AG04450 (cell line): ENCODE results near the gene DRD2. TPM values are rescaled to one million over a fixed set of nuclear protein-coding genes. Genes with fewer than 3 reads are reported as not detected.

ENCODE experiments used
- CTCF ChIA-PET: fragments of 300-600, 350-600 bp; formaldehyde crosslinking; extraction: SDS; loops from one replicate; lab custom pipeline; 2022; ENCODE audit warnings: antibody characterized with exemption, inconsistent platforms; lab: Charles Lee
- POLR2A ChIA-PET: fragments of 350-600 bp; formaldehyde crosslinking; extraction: SDS; loops from one replicate; lab custom pipeline; 2021; ENCODE audit warnings: antibody characterized with exemption, inconsistent platforms; lab: Yijun Ruan, JAX
- DNase-seq: peaks from one replicate; pipeline ENCODE4 v3.0.0-alpha.2; 2011; ENCODE audit warnings: low read depth, low spot score
- H3K27ac ChIP-seq: one replicate; pipeline ENCODE4 v1.5.1; 2012; ENCODE audit warnings: low read depth, low read length, control low read depth
- H3K27me3 ChIP-seq: one replicate; pipeline ENCODE4 v1.6.0; 2012; ENCODE audit warnings: low read length; ENCODE audit not compliant: control insufficient read depth, insufficient read depth
- H3K4me3 ChIP-seq: 2 replicates; pipeline ENCODE4 v1.5.1; 2011; ENCODE audit warnings: mild to moderate bottlenecking, low read depth, low read length, control low read depth
- H3K9me3 ChIP-seq: 2 replicates; pipeline ENCODE4 v1.5.1; 2012; ENCODE audit warnings: low read length; ENCODE audit not compliant: control insufficient read depth, insufficient read depth
- CTCF ChIP-seq: IDR thresholded peaks from 2 replicates; pipeline ENCODE4 v1.5.1; 2011; ENCODE audit warnings: low read depth, low read length, control low read depth, inconsistent platforms
- polyA plus RNA-seq: library from polyadenylated mRNA; depleted of rRNA; stranded (reverse); fragments of >200 nt; gene quantifications from 2 replicates; pipeline ENCODE4 v1.2.3, GENCODE V29; 2011

The DRD2 gene
- polyA plus RNA-seq, 1 experiment, result not detected

- no peak overlapping the region for H3K4me3 ChIP-seq
- TF ChIP-seq CTCF, result no peak
- ChIA-PET POLR2A (no interaction called here), CTCF (interaction anchor here (1.1 to 1.6 kb wide), 2 partner anchors 36 to 191 kb away, joined by 3 to 4 read pairs; no protein-coding TSS in a partner anchor)
- H3K27ac ChIP-seq, result no peak overlapping the region
- no peak for DNase-seq
- no peaks in the 10 kb centered on the region for H3K27me3 ChIP-seq
- no peaks in the 10 kb centered on the region for H3K9me3 ChIP-seq
These were observed 22.1 kb upstream of the DRD2 start for GRCh38 chr11:113497066-113497910.

GRCh38 chr11:113496026-113496651 lies 20.9 kb upstream of the DRD2 start:
- no peak for DNase-seq
- CTCF ChIA-PET, result interaction anchor here (1.1 kb wide), 1 partner anchor 190 kb away, joined by 4 read pairs; no protein-coding TSS in a partner anchor
- H3K27me3 ChIP-seq, result no peaks in the 10 kb centered on the region
- no peak overlapping the region for H3K4me3 ChIP-seq
- H3K27ac ChIP-seq, result no peak overlapping the region
- H3K9me3 ChIP-seq, result no peaks in the 10 kb centered on the region
- POLR2A ChIA-PET, result no interaction called here
- no peak for TF ChIP-seq CTCF

DNA sequence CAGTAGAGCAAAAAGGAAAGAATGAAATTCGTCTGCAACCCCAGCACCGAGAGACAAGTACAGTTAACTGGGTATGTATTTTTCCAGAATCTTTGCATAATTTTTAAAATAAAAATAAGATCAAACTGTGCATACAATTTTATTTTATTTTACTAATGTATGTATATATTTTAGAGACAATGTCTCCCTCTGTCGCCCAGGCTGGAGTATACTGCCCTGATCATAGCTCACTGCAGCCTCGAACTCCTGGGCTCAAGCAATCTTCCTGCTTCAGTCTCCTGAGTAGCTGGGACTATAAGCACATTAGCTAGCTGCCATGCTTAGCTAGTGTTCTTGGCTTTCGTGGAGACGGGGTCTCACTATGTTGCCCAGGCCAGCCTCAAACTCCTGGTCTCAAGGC lies 18.8 kb upstream of the DRD2 start:
- no peaks in the 10 kb centered on the region for H3K9me3 ChIP-seq
- H3K27ac ChIP-seq, result no peak overlapping the region
- CTCF ChIA-PET, result interaction anchor here (0.5 to 1.6 kb wide), 7 partner anchors 25 to 237 kb away, joined by 3 to 6 read pairs (median 4); no protein-coding TSS in a partner anchor
- peak; percentile 32 for TF ChIP-seq CTCF
- no peak overlapping the region for H3K4me3 ChIP-seq
- POLR2A ChIA-PET, result no interaction called here
- DNase-seq, result no peak
- no peaks in the 10 kb centered on the region for H3K27me3 ChIP-seq

DNA sequence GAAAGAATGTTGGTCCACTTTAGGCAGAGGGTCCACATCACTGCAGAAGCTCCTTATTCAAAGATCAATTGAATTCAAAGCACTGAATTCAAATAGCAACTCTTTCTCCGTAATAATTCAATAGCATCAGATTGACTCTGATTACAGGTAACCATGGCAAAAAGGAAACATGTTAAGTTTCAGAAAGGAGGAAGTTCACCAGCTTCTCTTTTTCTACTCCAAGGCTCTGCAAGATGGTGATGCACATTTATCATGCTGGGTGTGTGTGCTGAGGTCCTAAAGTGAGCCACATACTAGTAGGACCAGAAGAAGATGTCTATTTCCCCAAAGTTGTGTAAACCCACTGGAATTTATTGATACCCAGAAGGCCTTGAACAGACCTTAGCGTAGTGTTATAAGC lies 18.0 kb upstream of the DRD2 start:
- no peaks in the 10 kb centered on the region for H3K27me3 ChIP-seq
- TF ChIP-seq CTCF, result no peak
- H3K27ac ChIP-seq, result no peak overlapping the region
- ChIA-PET CTCF (interaction anchor here (0.5 to 1.6 kb wide), 8 partner anchors 26 to 238 kb away, joined by 3 to 10 read pairs (median 4); partner anchors contain the start of gene TTC12), POLR2A (no interaction called here)
- no peak for DNase-seq
- no peaks in the 10 kb centered on the region for H3K9me3 ChIP-seq
- no peak overlapping the region for H3K4me3 ChIP-seq

- POLR2A ChIA-PET, result no interaction called here
- CTCF ChIA-PET, result no interaction called here
- H3K4me3 ChIP-seq, result no peak overlapping the region
- no peaks in the 10 kb centered on the region for H3K9me3 ChIP-seq
- H3K27me3 ChIP-seq, result no peaks in the 10 kb centered on the region
- no peak for DNase-seq
- TF ChIP-seq CTCF, result no peak
- H3K27ac ChIP-seq, result no peak overlapping the region
These were observed 13.7 kb upstream of the DRD2 start for GRCh38 chr11:113488931-113489351.
